Measurements from ENCODE around the gene HOXB2. TPM values are rescaled to one million over a fixed set of nuclear protein-coding genes. Genes with fewer than 3 reads are reported as not detected.

HOXB2 gene
- total RNA-seq: 19.3 TPM
- long read RNA-seq, transcript HOXB2-201 (2 exons, 1,562 nt): major isoform, 26 of 37 reads
- long read RNA-seq, partial matches to known transcripts: 0 of 37 reads
- long read RNA-seq, other reads (novel, unspliced or antisense): 11 of 37 reads

GRCh38 chr17:48545022-48545375, at the start of gene HOXB2:
Gene HOXB2, minus strand, starts transcription at chr17:48545109. Its CDS starts 198 bp downstream, at chr17:48544911.
- no peak for DNase-seq (ENCODE audit: low spot score)

- DNase-seq (ENCODE audit: low spot score): no peak
Measured at GRCh38 chr17:48593840-48594537, 49.1 kb upstream of the HOXB2 start.

GRCh38 chr17:48593126-48593829, 48.4 kb upstream of the HOXB2 start, which contains the start of gene HOXB5:
Gene HOXB5, minus strand, starts transcription at chr17:48593779. Its CDS starts 97 bp downstream, at chr17:48593682.
- DNase-seq (ENCODE audit: low spot score): no peak

- DNase-seq (ENCODE audit: low spot score): no peak
Measured at GRCh38 chr17:48592577-48592976, 47.7 kb upstream of the HOXB2 start.

- no peak for DNase-seq (ENCODE audit: low spot score)
Measured at GRCh38 chr17:48592057-48592514, 47.2 kb upstream of the HOXB2 start.

GRCh38 chr17:48591255-48592056, 46.5 kb upstream of the HOXB2 start:
- no peak for DNase-seq (ENCODE audit: low spot score)

- DNase-seq (ENCODE audit: low spot score): no peak
Measured at GRCh38 chr17:48590607-48591161, 45.8 kb upstream of the HOXB2 start.

GRCh38 chr17:48589831-48590606, 45.1 kb upstream of the HOXB2 start, which contains the start of gene HOXB3:
Gene HOXB3, minus strand, starts transcription at chr17:48590241. Its CDS starts 37,767 bp downstream, at chr17:48552474.
- DNase-seq (ENCODE audit: low spot score): no peak

GRCh38 chr17:48589060-48589830, 44.3 kb upstream of the HOXB2 start:
- DNase-seq (ENCODE audit: low spot score): no peak

GRCh38 chr17:48588528-48588927, 43.6 kb upstream of the HOXB2 start:
- DNase-seq (ENCODE audit: low spot score): no peak

GRCh38 chr17:48588074-48588415, 43.1 kb upstream of the HOXB2 start:
- DNase-seq (ENCODE audit: low spot score): no peak

GRCh38 chr17:48587276-48588073, 42.6 kb upstream of the HOXB2 start:
- DNase-seq (ENCODE audit: low spot score): no peak

- DNase-seq (ENCODE audit: low spot score): no peak
Measured at GRCh38 chr17:48586355-48587258, 41.7 kb upstream of the HOXB2 start.

- DNase-seq (ENCODE audit: low spot score): no peak
Measured at GRCh38 chr17:48584223-48584741, 39.4 kb upstream of the HOXB2 start.

- DNase-seq (ENCODE audit: low spot score): no peak
Measured at GRCh38 chr17:48583708-48584222, 38.9 kb upstream of the HOXB2 start.

GRCh38 chr17:48582750-48583069, 37.8 kb upstream of the HOXB2 start:
- DNase-seq (ENCODE audit: low spot score): no peak

GRCh38 chr17:48579760-48580554, 35.0 kb upstream of the HOXB2 start:
- DNase-seq (ENCODE audit: low spot score): no peak
